Measurements from ENCODE around the gene AK8.

The AK8 gene

DNA sequence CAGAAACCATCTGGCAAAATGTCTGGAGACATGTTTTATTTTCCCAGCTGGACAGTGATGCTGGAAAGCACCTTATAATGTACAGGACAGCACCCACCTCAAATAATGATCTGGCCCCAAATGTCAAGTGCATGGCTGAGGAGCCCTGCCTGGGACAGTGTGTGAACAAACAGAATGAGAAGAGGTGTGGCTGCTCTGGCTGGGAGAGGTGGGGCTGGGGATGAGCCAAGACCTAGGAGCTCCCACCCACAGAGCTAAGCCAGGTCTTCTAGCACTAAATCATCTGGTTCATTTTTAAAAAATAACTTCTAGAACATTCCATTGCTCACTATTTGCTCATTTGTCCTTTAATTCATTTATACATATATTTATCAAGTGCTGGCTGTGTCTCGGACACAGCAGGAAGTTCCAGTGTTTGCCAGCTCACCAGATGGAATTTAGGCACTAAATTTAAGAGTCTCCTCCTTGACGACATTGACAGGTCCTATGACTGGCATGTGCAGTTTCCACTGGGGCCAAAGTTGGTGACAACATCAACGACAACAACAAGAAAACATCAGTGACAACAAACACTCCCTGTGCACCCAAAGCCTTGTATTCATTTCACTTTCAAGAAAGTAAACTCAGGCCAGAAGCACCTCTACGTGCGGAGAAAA is 148.7 kb downstream of the AK8 start:
- H3K27me3 ChIP-seq (ENCODE audit: insufficient read depth, low read depth, severe bottlenecking), result no peaks in the 10 kb centered on the region
- H3K9me3 ChIP-seq (ENCODE audit: severe bottlenecking), result no peaks in the 10 kb centered on the region
- no peak for DNase-seq
- TF ChIP-seq, protein P1, sequence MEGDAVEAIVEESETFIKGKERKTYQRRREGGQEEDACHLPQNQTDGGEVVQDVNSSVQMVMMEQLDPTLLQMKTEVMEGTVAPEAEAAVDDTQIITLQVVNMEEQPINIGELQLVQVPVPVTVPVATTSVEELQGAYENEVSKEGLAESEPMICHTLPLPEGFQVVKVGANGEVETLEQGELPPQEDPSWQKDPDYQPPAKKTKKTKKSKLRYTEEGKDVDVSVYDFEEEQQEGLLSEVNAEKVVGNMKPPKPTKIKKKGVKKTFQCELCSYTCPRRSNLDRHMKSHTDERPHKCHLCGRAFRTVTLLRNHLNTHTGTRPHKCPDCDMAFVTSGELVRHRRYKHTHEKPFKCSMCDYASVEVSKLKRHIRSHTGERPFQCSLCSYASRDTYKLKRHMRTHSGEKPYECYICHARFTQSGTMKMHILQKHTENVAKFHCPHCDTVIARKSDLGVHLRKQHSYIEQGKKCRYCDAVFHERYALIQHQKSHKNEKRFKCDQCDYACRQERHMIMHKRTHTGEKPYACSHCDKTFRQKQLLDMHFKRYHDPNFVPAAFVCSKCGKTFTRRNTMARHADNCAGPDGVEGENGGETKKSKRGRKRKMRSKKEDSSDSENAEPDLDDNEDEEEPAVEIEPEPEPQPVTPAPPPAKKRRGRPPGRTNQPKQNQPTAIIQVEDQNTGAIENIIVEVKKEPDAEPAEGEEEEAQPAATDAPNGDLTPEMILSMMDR (IDR thresholded peaks at IDR 0.05; ENCODE audit: low read depth, low read length), result no peak
- no peaks in the 10 kb centered on the region for H3K36me3 ChIP-seq
- no peak overlapping the region for H3K4me3 ChIP-seq (ENCODE audit: low read depth, low read length)
- no peak overlapping the region for H3K27ac ChIP-seq

DNA sequence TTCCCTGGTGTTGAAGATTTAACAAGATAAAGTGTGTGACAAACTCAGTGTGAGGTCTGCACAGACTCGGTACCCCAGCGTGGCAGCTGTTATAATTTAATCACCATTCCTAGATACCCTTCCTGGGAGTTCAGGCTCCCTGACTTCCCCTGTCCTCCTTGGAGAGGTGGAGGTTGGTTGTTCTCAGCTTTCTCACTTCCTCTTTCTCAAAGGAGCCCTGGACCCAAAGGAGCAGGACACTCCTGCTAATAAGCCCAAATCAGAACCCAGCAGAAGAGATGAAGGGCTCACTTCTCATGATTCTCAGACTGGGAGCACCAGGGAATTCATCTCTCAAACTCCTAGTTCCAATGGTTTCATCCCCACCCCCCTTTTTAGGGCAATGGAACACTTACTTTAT is 149.6 kb downstream of the AK8 start:
- Histone ChIP-seq H3K4me3 (ENCODE audit: low read depth, low read length) (no peak overlapping the region), H3K9me3 (ENCODE audit: severe bottlenecking) (no peaks in the 10 kb centered on the region), H3K36me3 (no peaks in the 10 kb centered on the region), H3K27ac (no peak overlapping the region), H3K27me3 (ENCODE audit: insufficient read depth, low read depth, severe bottlenecking) (no peaks in the 10 kb centered on the region)
- TF ChIP-seq, protein P1 (IDR thresholded peaks at IDR 0.05; ENCODE audit: low read depth, low read length), result no peak
- no peak for DNase-seq

DNA sequence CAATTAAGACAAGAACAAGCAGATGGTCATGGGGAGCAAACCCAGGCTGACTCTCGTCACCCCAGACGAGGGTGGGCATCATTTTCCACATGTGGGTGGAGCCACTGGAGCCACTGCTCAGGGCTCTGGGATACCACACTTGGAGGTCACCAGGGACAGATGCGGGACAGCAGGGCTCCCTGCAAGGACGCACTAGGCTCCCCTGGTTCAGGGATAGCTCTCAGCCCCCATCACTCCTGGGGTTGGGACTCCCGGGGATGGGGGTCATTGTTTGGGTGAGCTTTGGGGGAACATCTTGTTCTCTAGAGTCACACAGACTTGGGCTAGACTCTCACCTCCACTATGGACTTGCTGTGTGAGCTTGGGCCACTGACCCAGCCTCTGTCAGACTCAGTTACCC is 150.0 kb downstream of the AK8 start:
- TF ChIP-seq, protein P1 (IDR thresholded peaks at IDR 0.05; ENCODE audit: low read depth, low read length), result no peak
- Histone ChIP-seq H3K27ac (no peak overlapping the region), H3K9me3 (ENCODE audit: severe bottlenecking) (no peaks in the 10 kb centered on the region), H3K27me3 (ENCODE audit: insufficient read depth, low read depth, severe bottlenecking) (no peaks in the 10 kb centered on the region), H3K36me3 (no peaks in the 10 kb centered on the region), H3K4me3 (ENCODE audit: low read depth, low read length) (no peak overlapping the region)
- no peak for DNase-seq

DNA sequence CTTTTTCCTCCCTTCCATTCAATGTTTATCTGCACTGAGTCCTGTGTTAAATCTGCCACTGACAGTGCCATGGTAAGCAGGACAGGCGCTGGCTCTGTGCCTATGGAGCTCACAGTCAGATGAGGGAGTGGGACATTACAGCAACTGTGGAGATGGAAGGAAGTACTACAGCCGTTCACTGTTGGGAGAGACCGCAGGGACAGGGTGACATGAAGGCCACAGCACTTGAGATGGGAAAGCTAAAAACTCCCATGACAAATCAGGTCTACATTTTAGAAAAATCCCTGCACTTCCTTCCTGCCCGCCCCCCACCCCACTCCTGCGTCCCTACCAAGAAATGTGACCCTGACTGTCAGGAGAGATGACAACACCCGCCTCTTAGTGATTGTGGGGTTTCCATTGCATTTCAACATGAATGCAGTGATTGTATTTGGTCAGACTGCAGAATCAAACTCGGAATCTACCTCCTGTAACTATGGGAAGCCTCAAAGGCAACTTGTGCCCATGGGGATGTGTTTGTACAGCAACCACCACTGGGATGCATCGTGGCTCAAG is 151.4 kb downstream of the AK8 start:
- DNase-seq, result no peak
- Histone ChIP-seq H3K36me3 (no peaks in the 10 kb centered on the region), H3K27me3 (ENCODE audit: insufficient read depth, low read depth, severe bottlenecking) (no peaks in the 10 kb centered on the region), H3K4me3 (ENCODE audit: low read depth, low read length) (no peak overlapping the region), H3K27ac (no peak overlapping the region), H3K9me3 (ENCODE audit: severe bottlenecking) (no peaks in the 10 kb centered on the region)
- TF ChIP-seq, protein P1 (IDR thresholded peaks at IDR 0.05; ENCODE audit: low read depth, low read length), result no peak; the same call in 1 of the 2 replicates

DNA sequence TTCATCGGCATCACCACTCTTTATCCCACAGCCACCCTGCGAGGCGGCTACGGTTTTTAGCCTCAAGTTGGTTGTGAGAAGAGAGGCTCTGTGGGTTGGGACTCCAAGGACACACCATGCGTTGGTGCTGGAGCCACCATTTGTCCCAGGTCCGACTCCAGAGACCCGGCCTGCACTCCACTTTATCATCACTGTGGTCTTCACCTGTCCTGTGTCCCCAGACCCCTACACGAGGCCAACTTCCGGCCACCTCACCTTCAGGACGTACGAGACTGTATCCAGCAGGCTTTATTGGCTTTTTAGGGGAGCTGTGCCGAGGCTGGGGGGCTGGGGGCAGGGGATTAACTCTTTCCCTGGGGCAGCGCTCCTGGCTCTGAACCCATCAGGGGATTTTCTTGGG is 152.8 kb downstream of the AK8 start:
- TF ChIP-seq, protein P1 (IDR thresholded peaks at IDR 0.05; ENCODE audit: low read depth, low read length), result no peak
- no peaks in the 10 kb centered on the region for H3K9me3 ChIP-seq (ENCODE audit: severe bottlenecking)
- no peak for DNase-seq
- no peak overlapping the region for H3K27ac ChIP-seq
- H3K36me3 ChIP-seq, result no peaks in the 10 kb centered on the region
- H3K4me3 ChIP-seq (ENCODE audit: low read depth, low read length), result no peak overlapping the region
- no peaks in the 10 kb centered on the region for H3K27me3 ChIP-seq (ENCODE audit: insufficient read depth, low read depth, severe bottlenecking)

DNA sequence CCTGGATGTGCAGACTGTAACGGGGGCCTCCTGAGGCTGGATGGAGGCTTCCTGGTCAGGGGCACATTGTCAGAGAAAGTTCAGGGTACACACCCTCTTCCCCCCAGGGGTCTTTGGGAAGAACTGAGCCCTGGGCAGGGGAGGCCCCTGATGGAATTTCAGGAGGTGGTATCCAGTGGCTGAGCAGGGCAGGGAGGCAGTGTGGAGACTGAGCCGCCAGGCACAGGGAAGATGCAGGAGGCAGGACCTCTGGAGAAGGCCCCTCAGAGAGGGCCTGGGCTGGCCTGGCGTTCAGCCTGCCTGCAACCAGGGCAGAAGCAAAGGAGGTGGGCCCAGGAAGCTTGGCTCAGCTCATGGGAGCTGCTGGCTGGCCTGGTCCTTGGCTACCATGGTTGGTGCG is 154.3 kb downstream of the AK8 start:
- no peaks in the 10 kb centered on the region for H3K27me3 ChIP-seq (ENCODE audit: insufficient read depth, low read depth, severe bottlenecking)
- TF ChIP-seq, protein P1 (IDR thresholded peaks at IDR 0.05; ENCODE audit: low read depth, low read length), result no peak
- H3K36me3 ChIP-seq, result no peaks in the 10 kb centered on the region
- DNase-seq, result no peak
- H3K27ac ChIP-seq, result no peak overlapping the region
- H3K4me3 ChIP-seq (ENCODE audit: low read depth, low read length), result no peak overlapping the region
- H3K9me3 ChIP-seq (ENCODE audit: severe bottlenecking), result no peaks in the 10 kb centered on the region
